Medulla oblongata (tissue), 1 donor: ENCODE measurements around the gene ZNF346.

Experiments used
- DNase-seq: peaks from one replicate; pipeline ENCODE4 v3.0.0-alpha.2; 2015; ENCODE audit errors: extremely low spot score

Gene ZNF346

DNA sequence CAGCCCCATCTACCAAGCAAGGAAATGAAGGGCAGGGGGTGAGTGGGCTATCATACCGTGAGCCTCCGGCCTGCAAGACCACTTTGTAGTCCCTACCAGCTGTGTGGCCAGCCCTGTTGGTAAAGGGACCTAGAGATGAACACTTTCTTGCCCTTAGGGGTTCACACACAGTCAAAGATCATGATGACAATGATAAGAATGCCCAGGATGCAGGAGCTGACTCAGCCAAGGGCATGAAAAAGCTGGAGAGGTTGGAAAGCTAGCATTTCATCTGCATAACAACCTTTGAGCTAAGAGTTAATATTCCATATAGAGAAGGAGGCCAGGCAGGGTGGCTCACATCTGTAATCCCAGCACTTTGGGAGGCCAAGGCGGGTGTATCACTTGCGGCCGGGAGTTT is 45.0 kb downstream of the ZNF346 start:
- DNase-seq = no peak

DNA sequence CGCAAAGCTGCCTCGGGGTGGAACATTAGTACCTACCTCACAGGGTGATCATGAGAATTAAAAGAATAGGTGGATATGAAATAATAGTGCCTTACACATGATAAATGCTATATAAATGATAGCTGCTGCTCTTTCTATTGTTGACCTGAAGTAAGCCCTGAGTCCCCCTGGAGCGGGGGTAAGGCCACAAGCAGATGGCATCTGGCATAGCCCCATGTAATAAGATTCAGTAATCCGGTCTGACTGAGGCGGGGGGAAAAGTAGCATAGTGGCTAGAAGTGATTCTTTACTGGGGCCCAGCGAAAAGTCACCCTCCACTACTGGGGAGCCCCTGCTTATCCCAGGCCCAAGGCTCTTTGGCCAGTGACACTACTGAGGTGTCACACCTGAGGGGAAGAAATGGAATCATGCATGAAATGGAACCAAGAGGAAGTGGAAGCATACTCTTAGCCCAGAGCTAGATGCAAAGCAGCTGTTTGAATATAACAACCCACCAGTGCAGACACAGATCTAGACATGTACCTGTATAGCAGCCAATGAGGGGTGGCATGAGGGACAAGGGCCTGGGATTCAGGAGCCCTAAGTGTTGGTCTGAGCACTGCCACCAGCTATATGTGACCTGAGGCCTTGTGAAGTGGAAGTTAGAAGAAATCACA is 48.2 kb downstream of the ZNF346 start:
- DNase-seq = no peak

DNA sequence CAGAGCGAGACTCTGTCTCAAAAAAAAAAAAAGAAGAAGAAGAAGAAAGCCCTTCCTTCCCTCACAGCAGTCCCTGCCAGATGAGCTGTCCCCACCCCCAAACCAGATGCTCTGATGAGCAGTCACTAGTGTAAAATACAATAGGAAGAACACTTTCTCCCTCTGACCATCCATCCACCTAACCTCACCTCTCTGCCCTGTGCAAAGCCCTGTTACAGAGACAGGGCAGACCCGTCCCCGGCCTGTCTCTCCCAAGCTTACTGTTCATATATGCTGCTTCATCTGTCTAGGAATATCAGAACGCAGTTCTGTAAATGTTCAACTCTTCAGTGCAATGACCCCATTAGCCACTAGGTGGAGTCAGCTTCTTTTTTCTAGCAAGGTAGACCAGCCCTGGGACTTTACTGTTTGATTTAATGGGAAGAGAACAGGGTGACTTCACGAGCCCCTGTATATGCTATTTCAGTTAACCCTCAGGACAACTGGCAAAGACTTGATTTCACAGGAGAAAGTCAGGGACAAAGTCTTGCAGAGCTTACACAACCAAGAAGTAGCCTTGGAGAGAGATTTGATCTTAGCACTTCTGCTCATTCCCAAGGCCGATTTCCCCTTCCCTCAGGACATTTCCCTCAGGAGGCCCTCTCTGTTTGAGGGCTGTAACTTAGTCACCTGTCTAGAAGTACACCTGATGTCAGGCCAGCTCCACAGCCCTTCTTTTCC is 49.3 kb downstream of the ZNF346 start:
- DNase-seq = peak; percentile 89

DNA sequence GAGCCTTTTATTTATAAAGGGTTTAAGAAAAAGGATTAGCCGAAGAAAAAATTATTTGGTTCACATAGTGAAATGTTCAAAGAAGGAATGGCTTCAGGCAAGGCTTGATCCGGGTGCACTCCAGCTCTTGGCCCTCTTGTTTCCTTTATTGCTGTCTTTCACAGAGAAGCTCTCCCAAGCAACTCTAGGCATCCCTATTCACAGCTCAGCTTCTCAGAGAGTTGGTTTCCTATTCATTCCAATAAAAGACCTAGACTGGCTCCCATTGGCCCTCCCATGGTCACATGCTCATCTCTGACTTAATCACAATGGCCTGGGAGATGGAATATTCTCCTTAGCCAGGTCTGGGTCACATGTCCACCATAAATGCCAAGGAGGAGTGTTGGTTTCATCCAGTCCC is 54.8 kb downstream of the ZNF346 start:
- no peak for DNase-seq

DNA sequence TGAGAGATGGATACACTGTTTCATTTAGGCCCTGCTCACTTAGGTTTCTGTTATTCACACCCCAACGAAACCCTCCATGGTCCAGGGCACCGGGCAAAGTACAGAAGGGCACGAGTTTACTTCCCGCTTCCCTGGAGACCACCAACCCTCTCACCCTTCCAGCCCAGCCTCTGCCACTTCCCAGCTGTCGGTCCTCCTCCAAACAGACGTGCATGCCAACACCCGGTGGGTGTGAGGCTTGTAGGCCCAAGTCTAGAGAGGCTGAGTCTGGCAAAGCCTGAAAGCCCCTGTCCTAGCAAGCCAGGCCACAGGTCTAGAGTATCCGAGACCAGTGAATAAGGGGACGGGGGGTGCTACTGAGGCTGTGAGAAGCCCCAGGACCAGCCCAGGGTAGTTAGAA is 57.1 kb downstream of the ZNF346 start:
- no peak for DNase-seq

DNA sequence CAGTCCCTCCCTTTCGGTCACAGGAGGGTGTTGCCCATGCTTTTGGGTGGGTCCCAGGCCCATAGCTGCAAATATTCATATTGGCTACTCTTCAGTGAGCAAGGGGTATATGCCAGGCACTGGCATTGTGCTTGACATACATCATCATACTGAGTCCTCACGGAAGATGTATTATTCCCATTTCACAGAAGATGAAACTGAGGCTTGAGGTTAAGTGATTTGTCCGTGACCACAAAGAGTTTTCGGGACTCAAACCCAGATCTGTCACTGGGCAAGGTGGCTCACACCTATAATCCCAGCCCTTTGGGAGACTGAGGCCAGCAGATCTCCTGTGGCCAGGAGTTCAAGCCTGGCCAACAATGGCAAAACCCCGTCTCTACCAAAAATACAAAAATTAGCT is 57.8 kb downstream of the ZNF346 start:
- DNase-seq = no peak

DNA sequence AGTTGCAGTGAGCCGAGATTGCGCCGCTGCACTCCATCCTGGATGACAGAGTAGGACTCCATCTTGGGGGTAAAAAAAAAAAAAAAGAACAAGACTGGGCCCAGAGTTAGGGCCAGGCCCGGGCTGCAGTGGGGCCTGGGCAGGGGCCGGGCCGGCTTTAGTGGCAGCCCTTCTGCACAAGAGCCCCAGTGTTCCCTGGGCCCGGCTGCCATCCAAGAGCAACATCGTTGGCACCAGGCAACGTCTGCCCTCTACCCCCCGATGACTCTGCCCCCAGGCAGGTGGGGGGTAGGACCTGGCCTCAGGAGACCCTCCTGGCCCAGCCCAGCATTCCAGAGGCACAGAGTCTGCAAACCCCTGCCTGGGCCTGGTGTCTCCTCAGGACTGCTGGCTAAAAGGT is 59.4 kb downstream of the ZNF346 start:
- DNase-seq = no peak

DNA sequence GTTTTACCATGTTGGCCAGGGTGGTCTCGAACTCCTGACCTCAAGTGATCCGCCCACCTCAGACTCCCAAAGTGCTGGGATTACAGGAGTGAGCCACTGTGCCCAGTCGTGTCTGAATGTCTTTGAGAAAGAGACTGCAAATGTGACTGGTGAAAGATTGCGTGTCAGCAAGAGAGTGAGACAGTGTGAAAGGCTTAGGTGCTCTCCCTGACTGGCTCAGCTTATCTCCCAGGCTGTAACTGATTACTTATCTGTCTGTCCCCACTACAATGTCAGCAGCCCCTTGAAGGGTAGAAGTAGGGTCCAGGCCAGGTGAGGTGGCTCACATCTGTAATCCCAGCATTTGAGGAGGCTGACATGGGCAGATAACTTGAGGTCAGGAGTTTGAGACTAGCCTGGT is 60.9 kb downstream of the ZNF346 start:
- no peak for DNase-seq

DNA sequence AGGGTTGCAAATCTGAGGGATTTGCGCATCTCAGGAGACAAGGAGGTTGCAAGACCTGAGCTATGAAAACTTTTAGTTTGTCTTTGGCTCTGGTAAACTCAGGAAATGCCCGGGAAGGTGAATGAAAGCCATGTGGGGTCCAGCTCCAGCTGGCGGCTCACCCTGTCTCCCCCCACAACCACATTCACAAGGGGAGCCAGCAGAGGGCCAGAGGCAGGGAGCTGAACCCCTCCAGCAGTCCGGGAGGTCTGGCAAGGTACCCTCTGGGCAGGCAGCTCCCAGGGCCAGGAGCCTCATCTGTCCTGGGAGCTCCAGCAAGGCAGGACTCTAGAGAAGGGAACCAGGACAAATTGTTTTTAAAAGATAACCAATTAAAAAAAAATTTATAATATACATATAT is 61.7 kb downstream of the ZNF346 start:
- DNase-seq = no peak

DNA sequence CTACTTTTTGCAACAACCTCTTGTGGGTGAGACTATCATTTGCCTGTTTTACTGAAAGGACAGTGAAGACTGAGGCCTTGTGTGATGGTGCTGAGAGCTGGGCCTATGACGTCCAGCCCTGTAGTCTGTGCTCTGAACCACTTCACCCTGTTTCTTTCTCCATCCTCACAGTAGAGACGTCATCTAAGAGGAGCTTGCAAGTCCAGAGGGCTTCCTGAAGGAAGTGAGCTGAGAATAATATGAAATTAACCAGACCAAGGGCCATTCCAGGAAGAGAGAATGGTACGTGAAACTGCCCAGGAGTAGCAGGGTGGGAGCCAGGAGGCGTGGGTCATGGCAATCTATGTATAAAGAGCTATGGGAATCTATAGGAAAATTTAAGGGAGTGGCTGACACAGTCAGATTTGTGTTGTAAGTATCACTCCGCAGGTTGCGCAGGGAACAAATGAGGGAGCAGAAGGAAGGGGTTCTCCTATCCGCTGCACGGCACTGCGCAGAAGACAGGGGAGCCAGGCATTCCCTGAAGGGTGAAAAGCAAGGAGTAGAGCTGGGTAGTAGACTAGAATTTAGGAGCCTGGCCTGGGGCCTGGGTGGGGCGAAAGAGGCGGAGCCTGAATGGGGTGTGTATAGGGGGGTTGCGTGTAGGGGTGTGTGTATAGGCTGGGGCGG is 63.6 kb downstream of the ZNF346 start:
- DNase-seq = no peak

DNA sequence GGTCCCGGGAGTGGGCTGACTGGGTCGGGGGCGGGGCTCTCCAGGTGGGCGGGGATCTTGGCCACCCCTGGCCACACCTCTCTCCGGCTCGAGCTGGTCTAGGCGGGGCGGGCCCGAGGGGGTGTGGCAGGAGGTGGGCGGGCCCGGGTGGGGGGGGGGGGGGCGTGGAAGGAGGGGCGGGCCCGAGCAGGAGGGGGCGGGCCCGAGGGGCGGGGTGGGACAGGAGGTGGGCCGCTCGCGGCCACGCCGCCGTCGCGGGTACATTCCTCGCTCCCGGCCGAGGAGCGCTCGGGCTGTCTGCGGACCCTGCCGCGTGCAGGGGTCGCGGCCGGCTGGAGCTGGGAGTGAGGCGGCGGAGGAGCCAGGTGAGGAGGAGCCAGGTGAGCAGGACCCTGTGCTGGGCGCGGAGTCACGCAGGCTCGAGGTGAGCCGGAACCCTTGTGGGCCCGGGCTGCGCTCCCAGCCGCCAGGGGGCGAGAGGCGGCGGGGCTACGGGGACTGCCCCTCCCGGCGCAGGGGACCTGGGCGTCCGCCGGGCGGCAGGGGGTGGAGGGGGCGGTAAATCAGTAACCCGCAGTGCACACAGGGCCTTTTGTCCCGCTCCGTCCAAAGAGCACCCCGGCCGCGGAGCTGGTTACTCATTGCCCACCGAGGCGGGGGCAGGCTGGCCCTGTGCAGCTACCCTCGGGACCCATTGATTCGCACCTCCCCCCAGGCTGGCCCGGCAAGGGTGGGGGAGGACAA is 64.3 kb downstream of the ZNF346 start, which contains the start of gene FGFR4:
Gene FGFR4, plus strand, starts transcription at position 262 of the 744 bp plus-strand sequence. CDS start 2,688 bp downstream, outside the sequence.
- no peak for DNase-seq

DNA sequence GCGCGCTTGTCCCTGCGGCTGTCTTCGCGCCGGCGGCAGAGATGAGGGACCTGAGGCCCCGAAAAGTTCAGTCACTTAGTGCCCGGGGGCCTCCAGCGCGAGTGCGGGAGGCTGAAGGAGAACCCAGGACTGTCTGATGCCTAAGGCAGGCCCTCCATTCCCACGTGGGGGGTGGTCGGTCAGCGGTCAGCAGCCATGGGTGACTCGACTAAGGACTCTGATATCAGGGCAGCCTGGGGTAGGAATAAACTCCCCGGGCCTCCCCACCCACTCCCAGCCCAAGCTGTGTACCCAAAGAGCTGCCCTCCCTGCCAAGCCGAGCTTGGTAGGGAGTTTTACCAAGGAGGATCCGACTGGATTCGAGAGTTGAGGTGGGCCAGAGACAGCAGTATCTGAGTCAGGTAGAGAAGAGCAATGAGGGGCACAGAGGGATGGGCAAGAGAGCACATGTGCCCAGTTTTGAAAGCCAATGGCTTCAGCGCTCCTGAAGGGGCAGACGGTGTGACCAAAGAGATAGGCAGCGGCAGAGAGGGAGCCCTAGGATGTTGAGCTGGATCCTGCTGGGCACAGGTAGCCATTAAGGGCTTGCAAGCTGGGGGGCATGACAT is 65.0 kb downstream of the ZNF346 start:
- DNase-seq = no peak

DNA sequence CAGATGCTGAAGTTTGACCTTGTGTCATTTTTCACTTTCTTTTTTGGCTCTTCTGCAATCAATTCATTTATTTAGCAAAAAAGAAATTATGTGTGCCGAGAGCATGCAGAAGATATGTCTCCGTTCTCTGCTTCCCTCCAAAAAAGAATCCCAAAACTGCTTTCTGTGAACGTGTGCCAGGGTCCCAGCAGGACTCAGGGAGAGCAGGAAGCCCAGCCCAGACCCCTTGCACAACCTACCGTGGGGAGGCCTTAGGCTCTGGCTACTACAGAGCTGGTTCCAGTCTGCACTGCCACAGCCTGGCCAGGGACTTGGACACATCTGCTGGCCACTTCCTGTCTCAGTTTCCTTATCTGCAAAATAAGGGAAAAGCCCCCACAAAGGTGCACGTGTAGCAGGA is 66.6 kb downstream of the ZNF346 start:
- no peak for DNase-seq

DNA sequence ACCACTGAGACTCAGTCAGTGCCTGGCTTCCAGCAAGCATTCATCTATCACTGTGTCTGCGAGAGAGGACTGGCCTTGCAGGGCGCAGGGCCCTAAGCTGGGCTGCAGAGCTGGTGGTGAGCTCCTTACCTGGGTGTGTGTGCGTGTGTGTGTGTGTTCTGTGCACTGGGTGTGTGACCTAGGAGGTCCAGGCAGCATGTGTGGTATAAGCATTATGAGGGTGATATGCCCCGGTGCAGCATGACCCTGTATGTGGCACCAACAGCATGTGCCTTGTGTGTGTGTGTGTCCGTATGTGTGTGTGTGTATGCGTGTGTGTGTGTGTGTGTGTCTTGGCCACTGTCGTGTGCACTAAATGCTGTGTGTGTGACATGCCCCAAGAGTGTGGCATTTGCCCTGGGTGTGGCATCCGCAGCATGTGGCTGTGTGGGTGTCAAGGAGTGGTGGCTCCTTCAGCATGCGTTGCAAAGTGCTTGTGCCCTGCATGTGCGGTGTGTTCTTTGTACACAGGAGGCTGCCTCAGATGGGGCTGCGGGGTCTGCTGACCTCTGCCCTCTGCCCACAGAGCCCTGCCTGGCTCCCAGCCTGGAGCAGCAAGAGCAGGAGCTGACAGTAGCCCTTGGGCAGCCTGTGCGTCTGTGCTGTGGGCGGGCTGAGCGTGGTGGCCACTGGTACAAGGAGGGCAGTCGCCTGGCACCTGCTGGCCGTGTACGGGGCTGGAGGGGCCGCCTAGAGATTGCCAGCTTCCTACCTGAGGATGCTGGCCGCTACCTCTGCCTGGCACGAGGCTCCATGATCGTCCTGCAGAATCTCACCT is 67.5 kb downstream of the ZNF346 start:
- DNase-seq = no peak

DNA sequence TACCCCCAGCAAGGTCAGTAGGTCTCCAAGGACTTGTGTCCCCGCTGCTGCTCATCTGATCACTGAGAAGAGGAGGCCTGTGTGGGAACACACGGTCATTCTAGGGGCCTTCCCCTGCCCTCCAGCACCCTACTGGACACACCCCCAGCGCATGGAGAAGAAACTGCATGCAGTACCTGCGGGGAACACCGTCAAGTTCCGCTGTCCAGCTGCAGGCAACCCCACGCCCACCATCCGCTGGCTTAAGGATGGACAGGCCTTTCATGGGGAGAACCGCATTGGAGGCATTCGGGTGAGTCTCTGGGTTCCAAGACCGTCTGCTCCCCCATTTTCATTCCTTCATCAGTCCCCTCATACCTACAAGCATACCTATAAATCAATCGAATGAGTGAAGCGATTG is 68.3 kb downstream of the ZNF346 start:
- DNase-seq = no peak

DNA sequence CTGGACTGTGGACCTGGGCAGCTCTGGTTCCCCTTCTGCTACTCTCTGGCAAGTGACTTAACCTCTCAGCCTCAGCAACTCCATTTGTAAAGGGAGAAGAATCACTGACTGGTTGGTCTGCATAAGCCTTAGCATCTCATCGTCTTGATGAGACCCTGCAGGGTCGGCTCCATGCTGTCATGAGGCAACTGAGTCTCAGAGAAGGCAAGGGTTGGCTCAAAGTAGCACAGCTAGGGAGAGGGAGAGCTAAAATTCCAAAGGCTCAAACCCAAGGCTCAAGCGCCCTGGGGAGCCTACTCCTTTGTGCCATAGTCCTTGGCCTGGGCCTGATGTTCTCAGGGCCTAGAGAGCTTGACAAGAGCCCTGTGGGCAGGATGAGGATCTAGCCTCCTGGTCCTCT is 68.7 kb downstream of the ZNF346 start:
- DNase-seq = no peak

DNA sequence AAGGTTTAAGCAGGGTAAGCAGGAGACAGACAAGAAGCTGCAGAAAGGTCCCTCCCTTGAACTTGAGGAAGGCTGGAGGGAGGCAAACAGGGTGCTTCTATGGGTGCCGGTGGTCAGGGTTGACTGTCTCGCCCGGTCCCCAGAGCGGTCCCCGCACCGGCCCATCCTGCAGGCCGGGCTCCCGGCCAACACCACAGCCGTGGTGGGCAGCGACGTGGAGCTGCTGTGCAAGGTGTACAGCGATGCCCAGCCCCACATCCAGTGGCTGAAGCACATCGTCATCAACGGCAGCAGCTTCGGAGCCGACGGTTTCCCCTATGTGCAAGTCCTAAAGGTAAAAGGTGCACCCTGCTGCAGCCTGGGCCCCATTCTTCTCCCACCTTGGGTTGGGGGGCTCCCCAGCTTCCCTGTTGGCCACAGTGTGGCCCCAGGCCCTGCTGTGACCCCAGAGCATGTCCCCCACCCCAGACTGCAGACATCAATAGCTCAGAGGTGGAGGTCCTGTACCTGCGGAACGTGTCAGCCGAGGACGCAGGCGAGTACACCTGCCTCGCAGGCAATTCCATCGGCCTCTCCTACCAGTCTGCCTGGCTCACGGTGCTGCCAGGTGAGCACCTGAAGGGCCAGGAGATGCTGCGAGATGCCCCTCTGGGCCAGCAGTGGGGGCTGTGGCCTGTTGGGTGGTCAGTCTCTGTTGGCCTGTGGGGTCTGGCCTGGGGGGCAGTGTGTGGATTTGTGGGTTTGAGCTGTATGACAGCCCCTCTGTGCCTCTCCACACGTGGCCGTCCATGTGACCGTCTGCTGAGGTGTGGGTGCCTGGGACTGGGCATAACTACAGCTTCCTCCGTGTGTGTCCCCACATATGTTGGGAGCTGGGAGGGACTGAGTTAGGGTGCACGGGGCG is 69.9 kb downstream of the ZNF346 start:
- DNase-seq = no peak

DNA sequence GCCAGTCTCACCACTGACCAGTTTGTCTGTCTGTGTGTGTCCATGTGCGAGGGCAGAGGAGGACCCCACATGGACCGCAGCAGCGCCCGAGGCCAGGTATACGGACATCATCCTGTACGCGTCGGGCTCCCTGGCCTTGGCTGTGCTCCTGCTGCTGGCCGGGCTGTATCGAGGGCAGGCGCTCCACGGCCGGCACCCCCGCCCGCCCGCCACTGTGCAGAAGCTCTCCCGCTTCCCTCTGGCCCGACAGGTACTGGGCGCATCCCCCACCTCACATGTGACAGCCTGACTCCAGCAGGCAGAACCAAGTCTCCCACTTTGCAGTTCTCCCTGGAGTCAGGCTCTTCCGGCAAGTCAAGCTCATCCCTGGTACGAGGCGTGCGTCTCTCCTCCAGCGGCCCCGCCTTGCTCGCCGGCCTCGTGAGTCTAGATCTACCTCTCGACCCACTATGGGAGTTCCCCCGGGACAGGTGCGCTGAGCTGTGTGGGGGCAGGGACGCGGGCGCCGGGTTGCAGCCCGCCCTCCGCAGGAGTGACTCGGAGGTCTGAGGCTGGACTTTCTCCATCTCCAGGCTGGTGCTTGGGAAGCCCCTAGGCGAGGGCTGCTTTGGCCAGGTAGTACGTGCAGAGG is 70.7 kb downstream of the ZNF346 start:
- no peak for DNase-seq

DNA sequence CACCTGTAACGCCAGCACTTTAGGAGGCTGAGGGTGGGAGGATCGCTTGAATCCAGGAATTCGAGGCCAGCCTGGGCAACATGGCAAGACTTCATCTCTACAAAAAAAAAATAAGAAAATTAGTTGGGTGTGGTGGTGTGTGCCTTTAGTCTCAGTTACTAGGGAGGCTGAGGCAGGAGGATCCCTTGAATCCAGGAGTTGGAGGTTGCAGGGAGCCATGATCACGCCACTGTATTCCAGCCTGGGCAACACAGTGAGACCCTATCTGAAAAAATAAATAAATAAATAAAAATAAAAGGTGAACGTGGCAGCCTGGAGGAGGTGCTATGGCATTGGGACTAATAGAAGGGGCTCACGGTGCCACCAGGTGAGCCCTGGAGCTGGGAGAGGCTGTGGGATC is 71.3 kb downstream of the ZNF346 start:
- no peak for DNase-seq
